HEK293 (cell line): ENCODE measurements around the gene PDPK1.

ENCODE experiments used
- CTCF ChIP-seq: fragments of 450-650 bp; formaldehyde crosslinking; IDR thresholded peaks from 2 replicates; pipeline ENCODE4 v1.5.1; 2016; ENCODE audit warnings: missing biosample characterization, missing genetic modification characterization
- TCF7L2 ChIP-seq: IDR thresholded peaks from 2 replicates; pipeline ENCODE4 v1.6.1; 2011; ENCODE audit warnings: low read depth, mild to moderate bottlenecking, inconsistent platforms, low read length, moderate library complexity, borderline replicate concordance
- TRIM28 ChIP-seq: IDR thresholded peaks from 2 replicates; pipeline ENCODE4 v1.6.1; 2011; ENCODE audit warnings: low read length, control low read depth, borderline replicate concordance
- ZNF214 ChIP-seq: fragments of 450-650 bp; formaldehyde crosslinking; IDR thresholded peaks from 2 replicates; pipeline ENCODE4 v1.5.1; 2017; ENCODE audit warnings: missing biosample characterization, mild to moderate bottlenecking, missing genetic modification characterization, borderline replicate concordance
- ZNF292 ChIP-seq: fragments of 450-650 bp; formaldehyde crosslinking; IDR thresholded peaks from 2 replicates; pipeline ENCODE4 v1.5.1; 2016; ENCODE audit warnings: low read depth, missing biosample characterization, missing genetic modification characterization, borderline replicate concordance
- ZNF510 ChIP-seq: fragments of 450-650 bp; formaldehyde crosslinking; IDR thresholded peaks from 2 replicates; pipeline ENCODE4 v1.5.1; 2018; ENCODE audit warnings: mild to moderate bottlenecking, missing genetic modification characterization, missing biosample characterization; ENCODE audit not compliant: insufficient replicate concordance
- ZNF548 ChIP-seq: fragments of 450-650 bp; formaldehyde crosslinking; IDR thresholded peaks from 2 replicates; pipeline ENCODE4 v1.5.1; 2016; ENCODE audit warnings: missing biosample characterization, missing genetic modification characterization

- no peak for TF ChIP-seq TCF7L2
- TF ChIP-seq ZNF292 = no peak
- TF ChIP-seq CTCF = no peak
- TF ChIP-seq ZNF214 (tag by site-specific recombination) = no peak
- TF ChIP-seq TRIM28 = no peak
- no peak for TF ChIP-seq ZNF548
- no peak for TF ChIP-seq ZNF510 (tag by site-specific recombination)
Observed at GRCh38 chr16:2490190-2491105, 47.4 kb upstream of the PDPK1 start.
